ENCODE data around the gene STXBP2. TPM values are rescaled to one million over a fixed set of nuclear protein-coding genes. Genes with fewer than 3 reads are reported as not detected.

The STXBP2 gene
- total and polyA plus RNA-seq, 9 of the 15 experiments (the other 6 are each of a cell fraction or from before 2014, with no cell fraction given): 2.5 to 163 (median 71.3) TPM

DNA sequence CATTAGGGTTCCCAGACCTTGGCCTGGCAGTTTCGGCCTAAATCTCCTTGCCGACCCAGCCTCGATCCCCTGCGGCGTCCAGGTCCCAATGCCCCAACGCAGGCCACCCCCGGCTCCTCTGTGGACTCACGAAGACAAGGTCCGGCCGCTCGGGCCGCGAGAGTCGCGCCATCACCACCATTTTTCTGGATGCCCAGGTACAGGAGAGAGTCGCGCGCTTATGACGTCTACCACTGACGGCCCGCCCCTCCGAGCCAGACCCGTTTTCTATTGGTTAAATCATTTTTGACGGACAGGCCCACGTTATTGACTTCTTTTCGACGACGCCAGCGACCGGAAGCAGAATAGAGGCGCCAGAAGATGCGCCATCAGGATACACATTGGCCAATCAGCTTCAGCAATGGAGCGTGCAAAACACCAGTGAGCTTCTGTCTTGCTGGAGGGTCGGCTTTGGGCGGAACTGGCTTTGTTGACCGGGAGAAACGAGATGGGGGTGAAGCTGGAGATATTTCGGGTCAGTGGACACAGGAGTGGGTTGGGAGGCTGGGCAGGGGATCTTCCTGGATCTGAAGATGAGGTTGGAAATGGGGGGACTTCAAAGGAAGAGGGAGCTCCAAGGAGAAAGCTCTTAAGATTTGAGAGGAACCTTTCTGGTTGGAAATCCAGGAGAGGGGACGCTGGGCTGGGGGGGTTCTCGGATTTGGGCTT is 7.4 kb upstream of the STXBP2 start, which contains the start of the genes PET100 and XAB2 (continued):
- no peak for TF ChIP-seq HES1 (IDR thresholded peaks at IDR 0.05; ENCODE audit: low read depth)
- TF ChIP-seq TOE1 (IDR thresholded peaks at IDR 0.05; ENCODE audit: borderline replicate concordance): no peak
- TF ChIP-seq TOE1 (CRISPR knock-in tag; IDR thresholded peaks at IDR 0.05; ENCODE audit: borderline replicate concordance, low read depth): no peak
- no peak for TF ChIP-seq ZNF217 (CRISPR knock-in tag; IDR thresholded peaks at IDR 0.05)
- no peak for TF ChIP-seq MCM7 (IDR thresholded peaks at IDR 0.05)
- TF ChIP-seq ZNF785 (CRISPR knock-in tag; IDR thresholded peaks at IDR 0.05): no peak
- no peak for TF ChIP-seq MIER1 (IDR thresholded peaks at IDR 0.05; ENCODE audit: low read depth)
- TF ChIP-seq LCOR (CRISPR knock-in tag; IDR thresholded peaks at IDR 0.05): no peak
- no peak for TF ChIP-seq ELK1 (CRISPR knock-in tag; IDR thresholded peaks at IDR 0.05)
- TF ChIP-seq MAFF (IDR thresholded peaks at IDR 0.05; ENCODE audit: low read length): no peak
- TF ChIP-seq TAF7 (tag; IDR thresholded peaks at IDR 0.05): peak; percentile 57
- no peak for TF ChIP-seq TCFL5 (CRISPR knock-in tag; conservative IDR thresholded peaks at IDR 0.05)
- TF ChIP-seq, protein P1, sequence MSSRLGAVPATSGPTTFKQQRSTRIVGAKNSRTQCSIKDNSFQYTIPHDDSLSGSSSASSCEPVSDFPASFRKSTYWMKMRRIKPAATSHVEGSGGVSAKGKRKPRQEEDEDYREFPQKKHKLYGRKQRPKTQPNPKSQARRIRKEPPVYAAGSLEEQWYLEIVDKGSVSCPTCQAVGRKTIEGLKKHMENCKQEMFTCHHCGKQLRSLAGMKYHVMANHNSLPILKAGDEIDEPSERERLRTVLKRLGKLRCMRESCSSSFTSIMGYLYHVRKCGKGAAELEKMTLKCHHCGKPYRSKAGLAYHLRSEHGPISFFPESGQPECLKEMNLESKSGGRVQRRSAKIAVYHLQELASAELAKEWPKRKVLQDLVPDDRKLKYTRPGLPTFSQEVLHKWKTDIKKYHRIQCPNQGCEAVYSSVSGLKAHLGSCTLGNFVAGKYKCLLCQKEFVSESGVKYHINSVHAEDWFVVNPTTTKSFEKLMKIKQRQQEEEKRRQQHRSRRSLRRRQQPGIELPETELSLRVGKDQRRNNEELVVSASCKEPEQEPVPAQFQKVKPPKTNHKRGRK (tag; IDR thresholded peaks at IDR 0.05): no peak
- 0 out of 2 replicates have a peak, but pooled peaks have one; percentile 37 for TF ChIP-seq ZHX1 (conservative IDR thresholded peaks at IDR 0.05; ENCODE audit: low read length)
- no peak for TF ChIP-seq ZNF586 (CRISPR knock-in tag; conservative IDR thresholded peaks at IDR 0.05)
- TF ChIP-seq, protein P2, sequence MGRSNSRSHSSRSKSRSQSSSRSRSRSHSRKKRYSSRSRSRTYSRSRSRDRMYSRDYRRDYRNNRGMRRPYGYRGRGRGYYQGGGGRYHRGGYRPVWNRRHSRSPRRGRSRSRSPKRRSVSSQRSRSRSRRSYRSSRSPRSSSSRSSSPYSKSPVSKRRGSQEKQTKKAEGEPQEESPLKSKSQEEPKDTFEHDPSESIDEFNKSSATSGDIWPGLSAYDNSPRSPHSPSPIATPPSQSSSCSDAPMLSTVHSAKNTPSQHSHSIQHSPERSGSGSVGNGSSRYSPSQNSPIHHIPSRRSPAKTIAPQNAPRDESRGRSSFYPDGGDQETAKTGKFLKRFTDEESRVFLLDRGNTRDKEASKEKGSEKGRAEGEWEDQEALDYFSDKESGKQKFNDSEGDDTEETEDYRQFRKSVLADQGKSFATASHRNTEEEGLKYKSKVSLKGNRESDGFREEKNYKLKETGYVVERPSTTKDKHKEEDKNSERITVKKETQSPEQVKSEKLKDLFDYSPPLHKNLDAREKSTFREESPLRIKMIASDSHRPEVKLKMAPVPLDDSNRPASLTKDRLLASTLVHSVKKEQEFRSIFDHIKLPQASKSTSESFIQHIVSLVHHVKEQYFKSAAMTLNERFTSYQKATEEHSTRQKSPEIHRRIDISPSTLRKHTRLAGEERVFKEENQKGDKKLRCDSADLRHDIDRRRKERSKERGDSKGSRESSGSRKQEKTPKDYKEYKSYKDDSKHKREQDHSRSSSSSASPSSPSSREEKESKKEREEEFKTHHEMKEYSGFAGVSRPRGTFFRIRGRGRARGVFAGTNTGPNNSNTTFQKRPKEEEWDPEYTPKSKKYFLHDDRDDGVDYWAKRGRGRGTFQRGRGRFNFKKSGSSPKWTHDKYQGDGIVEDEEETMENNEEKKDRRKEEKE (IDR thresholded peaks at IDR 0.05; ENCODE audit: borderline replicate concordance in 1 of 2, control insufficient read depth in 1 of 2, low read depth in 2 of 2, low read length in 1 of 2): no peak
- peak; percentile 63 for TF ChIP-seq MEIS2 (IDR thresholded peaks at IDR 0.05; ENCODE audit: partially characterized antibody)
- TF ChIP-seq NEUROD1 (IDR thresholded peaks at IDR 0.05; ENCODE audit: borderline replicate concordance, low read depth, low read length, partially characterized antibody): peak; percentile 85
